Keratinocyte (primary cell): ENCODE data around the gene VKORC1L1. TPM values are rescaled to one million over a fixed set of nuclear protein-coding genes. Genes with fewer than 3 reads are reported as not detected.

Source experiments
- DNase-seq: peaks from one replicate; pipeline ENCODE4 v3.0.0-alpha.2; 2011; ENCODE audit warnings: low read depth, missing footprints, low spot score
- FAIRE-seq: peaks from 2 replicates; lab custom pipeline; 2011; peaks lifted over from hg19 to GRCh38; lab: Jason Lieb, UNC
- H2AFZ ChIP-seq: 2 replicates; pipeline ENCODE4 v1.6.0; 2012; ENCODE audit warnings: low read length, control low read depth, inconsistent platforms; ENCODE audit not compliant: control insufficient read depth
- H3K27ac ChIP-seq: 2 replicates; pipeline ENCODE4 v1.5.1; 2011; ENCODE audit warnings: low read length; ENCODE audit not compliant: control insufficient read depth, insufficient read depth
- H3K27me3 ChIP-seq: 3 replicates; pipeline ENCODE4 v1.6.0; 2011; ENCODE audit warnings: low read length; ENCODE audit not compliant: control insufficient read depth, insufficient read depth; ENCODE audit errors: extremely low read depth
- H3K36me3 ChIP-seq, 2 experiments: 2 replicates in 1 of 2; 3 replicates in 1 of 2; pipeline ENCODE4 v1.5.1; 2011; ENCODE audit warnings: low read length in 2 of 2, mild to moderate bottlenecking in 1 of 2; ENCODE audit not compliant: control insufficient read depth in 2 of 2, insufficient read depth in 2 of 2; ENCODE audit errors: extremely low read depth in 1 of 2
- H3K4me1 ChIP-seq: 3 replicates; pipeline ENCODE4 v1.5.1; 2011; ENCODE audit warnings: low read length; ENCODE audit not compliant: control insufficient read depth, insufficient read depth; ENCODE audit errors: extremely low read depth
- H3K4me2 ChIP-seq: 3 replicates; pipeline ENCODE4 v1.6.0; 2011; ENCODE audit warnings: low read depth, low read length; ENCODE audit not compliant: control insufficient read depth, insufficient read depth; ENCODE audit errors: extremely low read depth
- H3K4me3 ChIP-seq, 3 experiments: fragments of 200-600 bp in 1 of 3; sonication (generic) in 1 of 3; 2 replicates in 2 of 3; 3 replicates in 1 of 3; pipeline ENCODE4 v1.5.1; 2011 to 2016; ENCODE audit warnings: low read length in 3 of 3, mild to moderate bottlenecking in 3 of 3, control low read depth in 2 of 3, inconsistent platforms in 1 of 3, low read depth in 1 of 3, mixed read lengths in 1 of 3, mixed run types in 1 of 3, moderate library complexity in 1 of 3; ENCODE audit not compliant: control insufficient read depth in 2 of 3, insufficient read depth in 2 of 3; ENCODE audit errors: extremely low read depth in 1 of 3
- H3K79me2 ChIP-seq: 2 replicates; pipeline ENCODE4 v1.6.0; 2012; ENCODE audit warnings: low read length; ENCODE audit not compliant: control insufficient read depth, insufficient read depth
- H3K9ac ChIP-seq: 3 replicates; pipeline ENCODE4 v1.6.0; 2011; ENCODE audit warnings: low read length; ENCODE audit not compliant: control insufficient read depth, insufficient read depth; ENCODE audit errors: extremely low read depth
- H3K9me1 ChIP-seq: 3 replicates; pipeline ENCODE4 v1.6.0; 2011; ENCODE audit warnings: low read length; ENCODE audit not compliant: control insufficient read depth, insufficient read depth; ENCODE audit errors: extremely low read depth
- H3K9me3 ChIP-seq: 2 replicates; pipeline ENCODE4 v1.5.1; 2012; ENCODE audit warnings: low read depth, low read length; ENCODE audit not compliant: control insufficient read depth
- H4K20me1 ChIP-seq: 3 replicates; pipeline ENCODE4 v1.6.0; 2011; ENCODE audit warnings: low read length; ENCODE audit not compliant: control insufficient read depth, insufficient read depth; ENCODE audit errors: extremely low read depth
- EZH2 ChIP-seq: IDR thresholded peaks from one replicate; pipeline ENCODE4 v1.6.1; 2012; ENCODE audit warnings: inconsistent platforms, mild to moderate bottlenecking, low read length, moderate library complexity
- dilution Hi-C: fragments of 300-500 bp; cut with MboI; formaldehyde crosslinking; loops from one replicate; pipeline ENCODE4 v1.7.0; 2020; ENCODE audit warnings: low sequenced_read_pairs; ENCODE audit not compliant: extremely low pct_ligation_motif_present
- polyA plus RNA-seq, 5 experiments: library from polyadenylated mRNA; depleted of rRNA in 3 of 5; stranded (reverse) in 3 of 5; stranded (forward) in 1 of 5; unstranded in 1 of 5; fragments of >200 nt; gene quantifications; 1 replicate in 1 of 5; 2 replicates in 3 of 5; 3 replicates in 1 of 5; pipeline versions ENCODE4 v1.2.1 to v1.2.3, GENCODE V29; 2011 to 2012; ENCODE audit warnings: missing spikeins in 2 of 5, low read depth in 1 of 5, low replicate concordance in 1 of 5
- TF ChIP-seq, protein P1 (sequence below), 3 experiments: IDR thresholded peaks in 1 of 3; conservative IDR thresholded peaks in 1 of 3; optimal IDR thresholded peaks in 1 of 3; 2 replicates in 2 of 3; 3 replicates in 1 of 3; pipeline versions ENCODE3 to v1.5.1; 2011; ENCODE audit warnings: low read length in 3 of 3, mild to moderate bottlenecking in 3 of 3, moderate library complexity in 2 of 3, control low read depth in 1 of 3, inconsistent platforms in 1 of 3; ENCODE audit not compliant: insufficient read depth in 2 of 3; ENCODE audit errors: extremely low read depth in 1 of 3

VKORC1L1 gene
- polyA plus RNA-seq, 1 donor (not counting 4 experiments of a cell fraction or from before 2014, with no cell fraction given): 19.4 TPM

DNA sequence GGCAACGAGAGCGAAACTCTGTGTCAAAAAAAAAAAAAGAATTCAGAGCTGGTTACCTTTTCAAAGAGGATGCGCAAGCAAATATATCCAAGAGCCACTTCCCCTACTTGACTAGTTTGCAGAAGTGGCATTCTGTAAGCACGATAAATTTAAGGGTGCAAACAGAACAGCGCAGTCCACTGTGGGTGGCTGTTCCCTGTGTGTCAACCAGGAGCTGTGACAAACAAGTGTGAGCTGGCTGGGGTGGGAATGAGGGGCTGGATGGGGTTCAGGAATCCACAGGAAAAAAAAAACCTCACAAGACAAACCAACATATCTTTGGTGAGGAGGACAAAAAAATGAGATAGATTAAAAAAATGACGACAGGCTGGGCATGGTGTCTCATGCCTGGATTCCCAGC lies 93.3 kb downstream of the VKORC1L1 start:
- Histone ChIP-seq H3K4me3 (no peak overlapping the region), H3K9ac (no peak overlapping the region), H3K4me2 (no peak overlapping the region), H2AFZ (no peak overlapping the region), H3K9me3 (no peaks in the 10 kb centered on the region), H4K20me1 (no peaks in the 10 kb centered on the region), H3K4me1 (no peaks in the 10 kb centered on the region), H3K9me1 (no peaks in the 10 kb centered on the region), H3K36me3 (peaks cover 22% of the 10 kb centered on the region in 2 experiments), H3K27me3 (no peaks in the 10 kb centered on the region), H3K27ac (no peak overlapping the region), H3K79me2 (no peaks in the 10 kb centered on the region)
- TF ChIP-seq EZH2: no peak
- TF ChIP-seq, protein P1, sequence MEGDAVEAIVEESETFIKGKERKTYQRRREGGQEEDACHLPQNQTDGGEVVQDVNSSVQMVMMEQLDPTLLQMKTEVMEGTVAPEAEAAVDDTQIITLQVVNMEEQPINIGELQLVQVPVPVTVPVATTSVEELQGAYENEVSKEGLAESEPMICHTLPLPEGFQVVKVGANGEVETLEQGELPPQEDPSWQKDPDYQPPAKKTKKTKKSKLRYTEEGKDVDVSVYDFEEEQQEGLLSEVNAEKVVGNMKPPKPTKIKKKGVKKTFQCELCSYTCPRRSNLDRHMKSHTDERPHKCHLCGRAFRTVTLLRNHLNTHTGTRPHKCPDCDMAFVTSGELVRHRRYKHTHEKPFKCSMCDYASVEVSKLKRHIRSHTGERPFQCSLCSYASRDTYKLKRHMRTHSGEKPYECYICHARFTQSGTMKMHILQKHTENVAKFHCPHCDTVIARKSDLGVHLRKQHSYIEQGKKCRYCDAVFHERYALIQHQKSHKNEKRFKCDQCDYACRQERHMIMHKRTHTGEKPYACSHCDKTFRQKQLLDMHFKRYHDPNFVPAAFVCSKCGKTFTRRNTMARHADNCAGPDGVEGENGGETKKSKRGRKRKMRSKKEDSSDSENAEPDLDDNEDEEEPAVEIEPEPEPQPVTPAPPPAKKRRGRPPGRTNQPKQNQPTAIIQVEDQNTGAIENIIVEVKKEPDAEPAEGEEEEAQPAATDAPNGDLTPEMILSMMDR (optimal IDR thresholded peaks at IDR 0.05 in 1 of 3, IDR thresholded peaks at IDR 0.05 in 1 of 3, conservative IDR thresholded peaks at IDR 0.05 in 1 of 3; ENCODE audit: extremely low read depth in 1 of 3, insufficient read depth in 2 of 3, low read length in 3 of 3): no peak
- DNase-seq (no peak), FAIRE-seq (no peak)
- dilution Hi-C loops: no loop called here

DNA sequence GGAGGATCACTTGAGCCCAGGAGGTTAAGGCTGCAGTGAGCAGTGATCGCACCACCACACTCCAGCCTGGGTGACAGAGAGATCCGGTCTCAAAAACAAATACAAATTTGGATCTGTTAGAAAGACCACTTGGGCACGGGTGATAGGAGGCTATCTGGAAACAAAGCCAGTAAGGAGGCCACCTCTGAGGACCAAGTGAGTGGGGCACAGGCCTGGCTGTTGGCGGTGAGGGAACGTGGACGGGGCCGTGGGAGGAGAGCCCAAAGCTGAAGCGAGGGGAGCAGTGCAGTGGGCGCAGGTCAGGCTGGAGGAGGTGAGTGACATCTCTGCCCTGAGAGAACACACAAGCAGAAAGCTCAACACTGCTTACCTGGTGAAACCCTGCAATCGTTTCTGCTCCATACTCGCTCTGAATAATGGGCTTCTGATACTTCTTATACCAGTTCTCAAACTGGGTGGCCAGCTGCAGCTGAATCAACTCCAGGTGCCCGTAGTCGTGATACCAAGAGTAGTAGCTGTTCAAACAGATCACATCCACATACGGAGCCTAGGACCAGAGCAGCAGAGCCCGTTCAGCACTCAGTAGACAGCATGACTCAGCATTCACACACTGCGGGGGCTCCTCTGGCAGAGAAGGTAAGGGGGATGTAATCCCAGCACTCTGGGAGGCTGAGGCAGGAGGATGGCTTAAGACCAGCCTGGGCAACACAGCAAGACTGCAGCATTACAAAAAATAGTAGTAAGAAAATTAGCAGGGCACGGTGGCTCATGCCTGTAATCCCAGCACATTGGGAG lies 94.7 kb downstream of the VKORC1L1 start:
- Histone ChIP-seq H3K9ac (no peak overlapping the region), H2AFZ (no peak overlapping the region), H3K4me2 (no peak overlapping the region), H3K79me2 (no peaks in the 10 kb centered on the region), H3K36me3 (peaks cover 19 to 22% of the 10 kb centered on the region in 2 experiments), H3K27me3 (no peaks in the 10 kb centered on the region), H3K9me3 (no peaks in the 10 kb centered on the region), H3K9me1 (no peaks in the 10 kb centered on the region), H4K20me1 (no peaks in the 10 kb centered on the region), H3K4me3 (no peak overlapping the region), H3K27ac (no peak overlapping the region), H3K4me1 (no peaks in the 10 kb centered on the region)
- dilution Hi-C loops: no loop called here
- no peak for DNase-seq
- no peak for FAIRE-seq
- TF ChIP-seq, protein P1 (optimal IDR thresholded peaks at IDR 0.05 in 1 of 3, IDR thresholded peaks at IDR 0.05 in 1 of 3, conservative IDR thresholded peaks at IDR 0.05 in 1 of 3; ENCODE audit: extremely low read depth in 1 of 3, insufficient read depth in 2 of 3, low read length in 3 of 3): no peak
- TF ChIP-seq EZH2: no peak
